OCI-LY3 (cell line): ENCODE results near the gene TAL1.

Experiments
- H2AFZ ChIP-seq: fragments of 200-600, 300-600 bp; shearing (Covaris generic); 2 replicates; pipeline ENCODE4 v1.6.0; 2014; ENCODE audit warnings: antibody characterized with exemption, low read depth, low read length
- H3K27ac ChIP-seq: fragments of 200-600, 300-600 bp; sonication (generic); 2 replicates; pipeline ENCODE4 v1.5.1; 2014; ENCODE audit warnings: mild to moderate bottlenecking, low read length, moderate library complexity, mixed read lengths
- H3K27me3 ChIP-seq: fragments of 200-600, 300-600 bp; sonication (generic); 2 replicates; pipeline ENCODE4 v1.6.1; 2014; ENCODE audit warnings: low read depth, low read length, mixed read lengths
- H3K36me3 ChIP-seq: fragments of 200-600, 300-600 bp; sonication (generic); replicated peaks from 2 replicates; pipeline ENCODE3; 2014; ENCODE audit warnings: low read depth, low read length, mixed read lengths
- H3K4me1 ChIP-seq: fragments of 300-600, 200-600 bp; sonication (generic); 2 replicates; pipeline ENCODE4 v1.6.1; 2014; ENCODE audit warnings: low read length, mixed read lengths
- H3K4me2 ChIP-seq: fragments of 200-600, 300-600 bp; sonication (generic); 2 replicates; pipeline ENCODE4 v1.6.1; 2014; ENCODE audit warnings: low read length, mixed read lengths
- H3K4me3 ChIP-seq: fragments of 300-600, 200-600 bp; sonication (generic); 2 replicates; pipeline ENCODE4 v1.5.1; 2014; ENCODE audit warnings: antibody characterized with exemption, mild to moderate bottlenecking, low read length, moderate library complexity
- H3K79me2 ChIP-seq: fragments of 300-600, 200-600 bp; shearing (Covaris generic); 2 replicates; pipeline ENCODE4 v1.6.1; 2014; ENCODE audit warnings: mild to moderate bottlenecking, low read length, mixed read lengths
- H3K9ac ChIP-seq: fragments of 300-600, 200-600 bp; shearing (Covaris generic); 2 replicates; pipeline ENCODE4 v1.6.0; 2014; ENCODE audit warnings: mild to moderate bottlenecking, low read length, moderate library complexity
- H3K9me3 ChIP-seq: fragments of 200-600, 300-600 bp; shearing (Covaris generic); 2 replicates; pipeline ENCODE4 v1.6.1; 2014; ENCODE audit warnings: low read length, mixed read lengths; ENCODE audit not compliant: insufficient read depth
- H4K20me1 ChIP-seq: fragments of 200-600, 300-600 bp; sonication (generic); 2 replicates; pipeline ENCODE4 v1.6.1; 2016; ENCODE audit warnings: low read length, mixed read lengths; ENCODE audit not compliant: insufficient read depth
- EZH2phosphoT487 ChIP-seq: fragments of 200-600 bp; shearing (Covaris generic); IDR thresholded peaks from 2 replicates; pipeline ENCODE4 v1.6.1; 2018; ENCODE audit warnings: antibody characterized with exemption, mixed run types, low read depth
- TF ChIP-seq, protein P1 (sequence below): fragments of 200-600, 300-600 bp; sonication (generic); IDR thresholded peaks from 2 replicates; pipeline ENCODE4 v1.5.1; 2014; ENCODE audit warnings: antibody characterized with exemption, low read length, low read depth

TAL1 gene

DNA sequence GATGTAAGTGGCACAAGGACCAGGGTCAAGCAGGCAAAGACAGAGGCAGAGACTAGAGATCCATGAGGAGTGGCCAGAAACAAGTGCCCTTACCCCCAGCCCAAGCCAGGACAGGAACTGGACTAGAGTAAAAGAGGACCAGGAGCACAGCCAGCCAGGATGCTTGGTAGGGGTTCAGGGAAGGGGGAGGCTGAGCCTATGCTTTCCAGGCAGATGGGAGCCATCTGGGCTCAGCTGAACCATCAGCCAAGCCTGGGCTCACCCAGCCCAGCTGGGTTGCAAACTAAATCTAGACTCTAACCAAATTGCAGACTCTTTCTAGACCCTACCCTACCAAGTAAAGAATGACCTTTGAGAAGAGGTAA, 57.4 kb downstream of the TAL1 start:
- H3K4me3 ChIP-seq = no peak overlapping the region
- H3K36me3 ChIP-seq = no peaks in the 10 kb centered on the region
- H3K27ac ChIP-seq = no peak overlapping the region
- H4K20me1 ChIP-seq = no peaks in the 10 kb centered on the region
- no peak overlapping the region for H3K4me2 ChIP-seq
- no peaks in the 10 kb centered on the region for H3K27me3 ChIP-seq
- H2AFZ ChIP-seq = no peak overlapping the region
- peaks cover 4% of the 10 kb centered on the region; the same call in 1 of the 2 replicates for H3K4me1 ChIP-seq
- H3K9ac ChIP-seq = no peak overlapping the region
- H3K79me2 ChIP-seq = no peaks in the 10 kb centered on the region
- TF ChIP-seq EZH2phosphoT487 = no peak
- H3K9me3 ChIP-seq = no peaks in the 10 kb centered on the region

- no peaks in the 10 kb centered on the region for H4K20me1 ChIP-seq
- H3K9me3 ChIP-seq = no peaks in the 10 kb centered on the region
- H3K4me1 ChIP-seq = no peaks in the 10 kb centered on the region
- H3K4me2 ChIP-seq = no peak overlapping the region
- H3K36me3 ChIP-seq = no peaks in the 10 kb centered on the region
- no peak overlapping the region for H3K9ac ChIP-seq
- H3K79me2 ChIP-seq = no peaks in the 10 kb centered on the region
- no peak overlapping the region for H3K4me3 ChIP-seq
- H2AFZ ChIP-seq = no peak overlapping the region
- no peaks in the 10 kb centered on the region for H3K27me3 ChIP-seq
- H3K27ac ChIP-seq = no peak overlapping the region
- no peak for TF ChIP-seq EZH2phosphoT487
- TF ChIP-seq, protein P1, sequence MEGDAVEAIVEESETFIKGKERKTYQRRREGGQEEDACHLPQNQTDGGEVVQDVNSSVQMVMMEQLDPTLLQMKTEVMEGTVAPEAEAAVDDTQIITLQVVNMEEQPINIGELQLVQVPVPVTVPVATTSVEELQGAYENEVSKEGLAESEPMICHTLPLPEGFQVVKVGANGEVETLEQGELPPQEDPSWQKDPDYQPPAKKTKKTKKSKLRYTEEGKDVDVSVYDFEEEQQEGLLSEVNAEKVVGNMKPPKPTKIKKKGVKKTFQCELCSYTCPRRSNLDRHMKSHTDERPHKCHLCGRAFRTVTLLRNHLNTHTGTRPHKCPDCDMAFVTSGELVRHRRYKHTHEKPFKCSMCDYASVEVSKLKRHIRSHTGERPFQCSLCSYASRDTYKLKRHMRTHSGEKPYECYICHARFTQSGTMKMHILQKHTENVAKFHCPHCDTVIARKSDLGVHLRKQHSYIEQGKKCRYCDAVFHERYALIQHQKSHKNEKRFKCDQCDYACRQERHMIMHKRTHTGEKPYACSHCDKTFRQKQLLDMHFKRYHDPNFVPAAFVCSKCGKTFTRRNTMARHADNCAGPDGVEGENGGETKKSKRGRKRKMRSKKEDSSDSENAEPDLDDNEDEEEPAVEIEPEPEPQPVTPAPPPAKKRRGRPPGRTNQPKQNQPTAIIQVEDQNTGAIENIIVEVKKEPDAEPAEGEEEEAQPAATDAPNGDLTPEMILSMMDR = no peak
Measured at GRCh38 chr1:47172782-47173181, 59.2 kb downstream of the TAL1 start.
